CD14-positive monocyte (primary cell): ENCODE measurements around the gene LTB4R2. TPM values are rescaled to one million over a fixed set of nuclear protein-coding genes. Genes with fewer than 3 reads are reported as not detected.

Source experiments
- DNase-seq, 3 donors: peaks; one replicate each; pipeline ENCODE4 v3.0.0-alpha.2; 2011 to 2022
- H2AFZ ChIP-seq: 2 replicates; pipeline ENCODE4 v1.6.0; 2012; ENCODE audit warnings: mild to moderate bottlenecking, low read depth, low read length, inconsistent platforms; ENCODE audit not compliant: insufficient read depth, poor library complexity, severe bottlenecking
- H3K27ac ChIP-seq, 2 donors: 1 replicate in 1 of 2; 2 replicates in 1 of 2; pipeline ENCODE4 v1.5.1; 2012 to 2013; ENCODE audit warnings: low read length in 2 of 2, control low read depth in 1 of 2, inconsistent platforms in 1 of 2, low read depth in 1 of 2, mild to moderate bottlenecking in 1 of 2
- H3K27me3 ChIP-seq, 2 donors: one replicate each; pipeline versions ENCODE4 v1.6.0 to v1.6.1; 2011 to 2013; ENCODE audit warnings: low read length in 2 of 2; ENCODE audit not compliant: control insufficient read depth in 2 of 2, insufficient read depth in 2 of 2
- H3K36me3 ChIP-seq, 2 donors: replicated peaks in 1 of 2; 1 replicate in 1 of 2; 2 replicates in 1 of 2; pipeline versions ENCODE4 v1.5.1 to v1.6.1; 2012 to 2013; ENCODE audit warnings: low read length in 2 of 2, control low read depth in 1 of 2, inconsistent platforms in 1 of 2, mild to moderate bottlenecking in 1 of 2; ENCODE audit not compliant: insufficient read depth in 2 of 2, control insufficient read depth in 1 of 2
- H3K4me1 ChIP-seq, 2 donors: 1 replicate in 1 of 2; 2 replicates in 1 of 2; pipeline versions ENCODE4 v1.5.1 to v1.6.1; 2012 to 2013; ENCODE audit warnings: low read length in 2 of 2, control low read depth in 1 of 2, inconsistent platforms in 1 of 2, mild to moderate bottlenecking in 1 of 2, moderate library complexity in 1 of 2; ENCODE audit not compliant: insufficient read depth in 2 of 2, control insufficient read depth in 1 of 2
- H3K4me2 ChIP-seq: replicated peaks from 2 replicates; pipeline ENCODE3; 2012; ENCODE audit warnings: low read length, moderate library complexity, mild to moderate bottlenecking; ENCODE audit not compliant: poor library complexity, severe bottlenecking; ENCODE audit errors: extremely low read depth
- H3K4me3 ChIP-seq, 3 experiments: fragments of 200-600 bp in 1 of 3; sonication (generic) in 1 of 3; replicated peaks in 1 of 3; 1 replicate in 2 of 3; 2 replicates in 1 of 3; pipeline ENCODE4 v1.5.1; 2011 to 2013; ENCODE audit warnings: low read length in 3 of 3, mild to moderate bottlenecking in 3 of 3, control low read depth in 2 of 3, low read depth in 2 of 3, inconsistent platforms in 1 of 3, moderate library complexity in 1 of 3
- H3K79me2 ChIP-seq: 2 replicates; pipeline ENCODE4 v1.6.0; 2012; ENCODE audit warnings: mild to moderate bottlenecking, control low read depth, inconsistent platforms, low read length, moderate library complexity; ENCODE audit not compliant: insufficient read depth
- H3K9ac ChIP-seq: 2 replicates; pipeline ENCODE4 v1.6.0; 2017; ENCODE audit warnings: low read length, mild to moderate bottlenecking; ENCODE audit not compliant: insufficient read depth, poor library complexity, severe bottlenecking
- H3K9me3 ChIP-seq, 2 donors: replicated peaks in 1 of 2; 1 replicate in 1 of 2; 2 replicates in 1 of 2; pipeline versions ENCODE4 v1.5.1 to v1.6.1; 2012 to 2013; ENCODE audit warnings: low read length in 2 of 2, control low read depth in 1 of 2; ENCODE audit not compliant: control insufficient read depth in 1 of 2, insufficient read depth in 1 of 2
- H4K20me1 ChIP-seq: 2 replicates; pipeline ENCODE4 v1.6.0; 2012; ENCODE audit warnings: mild to moderate bottlenecking, low read length, control low read depth, moderate library complexity; ENCODE audit not compliant: insufficient read depth
- H3K27ac Mint-ChIP-seq, 7 donors: one replicate each; pipeline ENCODE4 v1.8.0; 2020; ENCODE audit warnings: mild to moderate bottlenecking in 7 of 7, mixed read lengths in 7 of 7, moderate library complexity in 6 of 7, inconsistent platforms in 2 of 7
- H3K27me3 Mint-ChIP-seq, 3 donors: one replicate each; pipeline ENCODE4 v1.8.0; 2021 to 2022; ENCODE audit warnings: low read depth in 3 of 3, mild to moderate bottlenecking in 3 of 3, mixed read lengths in 3 of 3, moderate library complexity in 3 of 3, inconsistent platforms in 1 of 3
- H3K36me3 Mint-ChIP-seq, 2 donors: one replicate each; pipeline ENCODE4 v1.8.0; 2020; ENCODE audit warnings: mixed read lengths in 2 of 2, inconsistent platforms in 1 of 2, mild to moderate bottlenecking in 1 of 2
- H3K4me1 Mint-ChIP-seq: one replicate; pipeline ENCODE4 v1.8.0; 2020; ENCODE audit warnings: mild to moderate bottlenecking, mixed read lengths
- H3K4me3 Mint-ChIP-seq, 2 donors: one replicate each; pipeline ENCODE4 v1.8.0; 2020; ENCODE audit warnings: mild to moderate bottlenecking in 2 of 2, mixed read lengths in 2 of 2, moderate library complexity in 1 of 2
- H3K9me3 Mint-ChIP-seq, 7 donors: one replicate each; pipeline ENCODE4 v1.8.0; 2020 to 2022; ENCODE audit warnings: mixed read lengths in 7 of 7, mild to moderate bottlenecking in 6 of 7, moderate library complexity in 6 of 7, inconsistent platforms in 2 of 7
- CTCF ChIP-seq: fragments of 200-600 bp; IDR thresholded peaks from one replicate; pipeline ENCODE4 v1.8.0; 2022; ENCODE audit warnings: antibody characterized with exemption, mild to moderate bottlenecking
- WGBS: methylation state at CpG from one replicate; pipeline ENCODE4 v1.1.5; 2013; ENCODE audit warnings: missing lambda C conversion rate; ENCODE audit not compliant: insufficient coverage; 5-methylcytosine and 5-hydroxymethylcytosine counted together
- intact Hi-C, 2 donors: fragments of 100-400 bp; cut with micrococcal nuclease; formaldehyde crosslinking; loops; one replicate each; pipeline versions ENCODE4 v1.15.0 to v1.15.1; 2023
- polyA plus RNA-seq, 3 donors: library from polyadenylated mRNA; depleted of rRNA in 1 of 3; unstranded in 2 of 3; stranded (reverse) in 1 of 3; fragments of 300-500 nt in 2 of 3; fragments of >200 nt in 1 of 3; fragmentation: Illumina TruSeq in 2 of 3; gene quantifications; 1 replicate in 2 of 3; 2 replicates in 1 of 3; pipeline ENCODE4 v1.2.3, GENCODE V29; 2012 to 2021
- small RNA-seq: library from RNA; depleted of rRNA; stranded (forward); fragments of <200 nt; gene quantifications from one replicate; pipeline ENCODE3, GENCODE V24; 2012; ENCODE audit warnings: low read depth; ENCODE audit not compliant: insufficient read length

The LTB4R2 gene
- polyA plus RNA-seq, 3 donors: 2.7 to 25.1 (median 2.9) TPM

GRCh38 chr14:24360281-24360680, 50.3 kb downstream of the LTB4R2 start:
- peaks cover 0 to 5% of the 10 kb centered on the region in 2 donors for H3K36me3 Mint-ChIP-seq
- DNase-seq: no peak
- no peak for TF ChIP-seq CTCF
- Histone ChIP-seq H3K4me3 (no peak overlapping the region), H3K27ac (no peak overlapping the region), H3K4me2 (no peak overlapping the region), H3K4me1 (peaks cover under 1 to 1% of the 10 kb centered on the region in 2 donors), H3K79me2 (no peaks in the 10 kb centered on the region), H3K9me3 (no peaks in the 10 kb centered on the region), H4K20me1 (no peaks in the 10 kb centered on the region), H2AFZ (no peak overlapping the region), H3K9ac (no peak overlapping the region), H3K27me3 (peaks cover 6% of the 10 kb centered on the region in 2 donors), H3K36me3 (no peaks in the 10 kb centered on the region)
- H3K27me3 Mint-ChIP-seq: peaks cover 7 to 10% (median 9%) of the 10 kb centered on the region in 3 donors
- H3K27ac Mint-ChIP-seq: no peak overlapping the region
- peaks cover 13% of the 10 kb centered on the region for H3K4me1 Mint-ChIP-seq
- intact Hi-C loops: no loop called here
- whole genome bisulfite sequencing: 100% methylated on average over 1 of the region's 3 CpGs
- H3K4me3 Mint-ChIP-seq: no peak overlapping the region
- H3K9me3 Mint-ChIP-seq: peaks cover 0 to 3% (median 0%) of the 10 kb centered on the region in 7 donors

- intact Hi-C loops: no loop called here
- H3K27ac ChIP-seq: no peak overlapping the region
- peaks cover 0 to 12% (median 2%) of the 10 kb centered on the region in 7 donors for H3K9me3 Mint-ChIP-seq
- peaks cover 0 to 4% of the 10 kb centered on the region in 2 donors for H3K9me3 ChIP-seq
- no peaks in the 10 kb centered on the region for H3K79me2 ChIP-seq
- H3K4me1 ChIP-seq: peaks cover 9% of the 10 kb centered on the region in 2 donors
- no peak overlapping the region for H3K27ac Mint-ChIP-seq
- H3K36me3 Mint-ChIP-seq: peaks cover 3 to 12% of the 10 kb centered on the region in 2 donors
- no peak for TF ChIP-seq CTCF
- H3K4me1 Mint-ChIP-seq: peaks cover 24% of the 10 kb centered on the region
- no peak overlapping the region for H2AFZ ChIP-seq
- no peak overlapping the region for H3K4me3 Mint-ChIP-seq
- no peaks in the 10 kb centered on the region for H3K36me3 ChIP-seq
- H3K4me2 ChIP-seq: no peak overlapping the region
- H3K9ac ChIP-seq: no peak overlapping the region
- WGBS: no CpG with 5 or more reads among the region's 2 CpGs
- no peaks in the 10 kb centered on the region for H4K20me1 ChIP-seq
- DNase-seq: peak in 2 of 3 donors; percentile 25
- no peak overlapping the region for H3K4me3 ChIP-seq
- peaks cover 16 to 20% (median 19%) of the 10 kb centered on the region in 3 donors for H3K27me3 Mint-ChIP-seq
- H3K27me3 ChIP-seq: peaks cover 15 to 16% of the 10 kb centered on the region in 2 donors
These were observed 51.4 kb downstream of the LTB4R2 start for GRCh38 chr14:24361326-24361725.

Small RNAs within 50 kb of the gene (small RNA-seq; reads per million reads assigned to genes)
- not detected for gene RF00026

Other genes with a start within 250 kb of the LTB4R2 start
- not detected for gene CPNE6, start 238.6 kb upstream of the LTB4R2 start, polyA plus RNA-seq
- gene PCK2, start 215.8 kb upstream of the LTB4R2 start, polyA plus RNA-seq: 10 to 100 TPM; 29.9 to 34.2 (median 31.3) TPM
- gene DCAF11, start 195.4 kb upstream of the LTB4R2 start, polyA plus RNA-seq: 10 to 100 TPM; 45.6 to 56.6 (median 48.8) TPM
- 1 to 10 TPM; 1.1 to 1.5 (median 1.3) TPM for gene NRL, start 195.2 kb upstream of the LTB4R2 start, polyA plus RNA-seq
- 1 to 10 TPM in 1 of 3 donors, not detected in 2; 2.1 TPM for gene FITM1, start 179.5 kb upstream of the LTB4R2 start, polyA plus RNA-seq
- 100 to 1,000 TPM; 435 to 759 (median 729) TPM for gene PSME1, start 173.9 kb upstream of the LTB4R2 start, polyA plus RNA-seq
- gene EMC9, start 168.5 kb upstream of the LTB4R2 start, polyA plus RNA-seq: 1 to 10 TPM; 6.4 to 9.4 (median 8.5) TPM
- 100 to 1,000 TPM; 237 to 593 (median 579) TPM for gene PSME2, start 163.5 kb upstream of the LTB4R2 start, polyA plus RNA-seq
- gene RNF31, start 162.6 kb upstream of the LTB4R2 start, polyA plus RNA-seq: 10 to 100 TPM; 30.7 to 63.2 (median 36.8) TPM
- 100 to 1,000 TPM in 1 of 3 donors, 10 to 100 TPM in 2; 44.7 to 208 (median 56.0) TPM for gene IRF9, start 148.9 kb upstream of the LTB4R2 start, polyA plus RNA-seq
- 10 to 100 TPM in 1 of 3 donors, 1 to 10 TPM in 2; 1.4 to 46.4 (median 2.3) TPM for gene REC8, start 138.1 kb upstream of the LTB4R2 start, polyA plus RNA-seq
- gene IPO4, start 121.3 kb upstream of the LTB4R2 start, polyA plus RNA-seq: 10 to 100 TPM in 1 of 3 donors, 1 to 10 TPM in 2; 4.1 to 14.2 (median 4.3) TPM
- 10 to 100 TPM; 14.6 to 56.0 (median 51.1) TPM for gene TM9SF1, start 114.7 kb upstream of the LTB4R2 start, polyA plus RNA-seq
- gene TSSK4, start 104.4 kb upstream of the LTB4R2 start, polyA plus RNA-seq: under 1 TPM in 2 of 3 donors, not detected in 1; 0.07 to 0.13 TPM
- 100 to 1,000 TPM in 2 of 3 donors, 10 to 100 TPM in 1; 99.0 to 128 (median 102) TPM for gene CHMP4A, start 96.7 kb upstream of the LTB4R2 start, polyA plus RNA-seq
- 10 to 100 TPM; 17.5 to 49.6 (median 37.5) TPM for gene MDP1, start 94.1 kb upstream of the LTB4R2 start, polyA plus RNA-seq
- gene NEDD8, start 77.8 kb upstream of the LTB4R2 start, polyA plus RNA-seq: 100 to 1,000 TPM; 164 to 335 (median 306) TPM
- gene GMPR2, start 77.2 kb upstream of the LTB4R2 start, polyA plus RNA-seq: 10 to 100 TPM; 84.4 to 84.7 (median 84.5) TPM
- 100 to 1,000 TPM in 2 of 3 donors, 10 to 100 TPM in 1; 63.6 to 151 (median 137) TPM for gene TINF2, start 67.5 kb upstream of the LTB4R2 start, polyA plus RNA-seq
- 1 to 10 TPM in 1 of 3 donors, not detected in 2; 7.8 TPM for gene TGM1, start 47.0 kb upstream of the LTB4R2 start, polyA plus RNA-seq
- gene RABGGTA, start 38.5 kb upstream of the LTB4R2 start, polyA plus RNA-seq: 100 to 1,000 TPM in 1 of 3 donors, 10 to 100 TPM in 2; 34.5 to 125 (median 35.4) TPM
- 10 to 100 TPM; 31.6 to 49.4 (median 48.8) TPM for gene DHRS1, start 10.4 kb upstream of the LTB4R2 start, polyA plus RNA-seq
- 10 to 100 TPM in 1 of 3 donors, 1 to 10 TPM in 2; 1.2 to 16.6 (median 1.3) TPM for gene NOP9, start 10.3 kb upstream of the LTB4R2 start, polyA plus RNA-seq
- 100 to 1,000 TPM in 1 of 3 donors, 10 to 100 TPM in 2; 36.4 to 126 (median 63.8) TPM for gene CIDEB, start 2.2 kb upstream of the LTB4R2 start, polyA plus RNA-seq
- 10 to 100 TPM; 51.5 to 98.5 (median 87.3) TPM for gene LTB4R, start 1.4 kb downstream of the LTB4R2 start, polyA plus RNA-seq
- gene ADCY4, start 24.9 kb downstream of the LTB4R2 start, polyA plus RNA-seq: 10 to 100 TPM in 1 of 3 donors, under 1 TPM in 2; 0.69 to 11.9 (median 0.70) TPM
- 10 to 100 TPM; 11.7 to 69.6 (median 11.8) TPM for gene RIPK3, start 29.9 kb downstream of the LTB4R2 start, polyA plus RNA-seq
- gene NFATC4, start 58.0 kb downstream of the LTB4R2 start, polyA plus RNA-seq: not detected
- gene NYNRIN, start 88.9 kb downstream of the LTB4R2 start, polyA plus RNA-seq: under 1 TPM; 0.18 to 0.84 (median 0.40) TPM
- gene CBLN3, start 119.5 kb downstream of the LTB4R2 start, polyA plus RNA-seq: 1 to 10 TPM in 1 of 3 donors, under 1 TPM in 1, not detected in 1; 0.07 to 1.1 TPM
- gene KHNYN, start 119.8 kb downstream of the LTB4R2 start, polyA plus RNA-seq: 10 to 100 TPM; 12.4 to 39.8 (median 16.0) TPM
- gene SDR39U1, start 132.6 kb downstream of the LTB4R2 start, polyA plus RNA-seq: 100 to 1,000 TPM in 1 of 3 donors, 10 to 100 TPM in 2; 37.3 to 110 (median 39.2) TPM
- gene CMA1, start 198.1 kb downstream of the LTB4R2 start, polyA plus RNA-seq: not detected